Left renal cortex interstitium (tissue), 4 donors: ENCODE results near the gene CAMK1D. TPM values are rescaled to one million over a fixed set of nuclear protein-coding genes. Genes with fewer than 3 reads are reported as not detected.
"Not testable (repeated sequence)": the region's sequence is repeated elsewhere in the genome, so short reads cannot be mapped to it uniquely, and the experiment has no call there.

Experiments
- DNase-seq, 4 donors: peaks; one replicate each; pipeline ENCODE4 v3.0.0-alpha.2; 2013; ENCODE audit warnings: low read depth in 4 of 4, low spot score in 2 of 4, missing footprints in 1 of 4
- polyA plus RNA-seq, 4 donors: library from polyadenylated mRNA; unstranded; fragments of 120-200 nt; gene quantifications; one replicate each; pipeline ENCODE4 v1.2.1, GENCODE V29; 2013; ENCODE audit not compliant: insufficient read length in 4 of 4

Gene CAMK1D
- polyA plus RNA-seq, 4 donors: 10.1 to 13.0 (median 10.8) TPM

- DNase-seq: no peak
These were observed 449.8 kb downstream of the CAMK1D start for GRCh38 chr10:12799144-12799543.

- no peak for DNase-seq
These were observed 450.4 kb downstream of the CAMK1D start for GRCh38 chr10:12799714-12800113.

- DNase-seq: no peak
These were observed 451.0 kb downstream of the CAMK1D start for GRCh38 chr10:12800302-12800701.

- no peak for DNase-seq
These were observed 452.1 kb downstream of the CAMK1D start for GRCh38 chr10:12801214-12802087.

GRCh38 chr10:12803776-12804175 is 454.4 kb downstream of the CAMK1D start:
- DNase-seq: no peak

GRCh38 chr10:12806228-12807095 is 457.1 kb downstream of the CAMK1D start:
- no peak for DNase-seq

- DNase-seq: no peak
These were observed 457.9 kb downstream of the CAMK1D start for GRCh38 chr10:12807096-12807755.

GRCh38 chr10:12808014-12808613 is 458.8 kb downstream of the CAMK1D start:
- DNase-seq: no peak

- DNase-seq: not testable (repeated sequence)
These were observed 460.7 kb downstream of the CAMK1D start for GRCh38 chr10:12810046-12810445.

GRCh38 chr10:12811826-12812225 is 462.5 kb downstream of the CAMK1D start:
- no peak for DNase-seq

GRCh38 chr10:12812571-12812970 is 463.2 kb downstream of the CAMK1D start:
- DNase-seq: no peak

- no peak for DNase-seq
These were observed 464.8 kb downstream of the CAMK1D start for GRCh38 chr10:12814166-12814565.

- DNase-seq: no peak
These were observed 469.7 kb downstream of the CAMK1D start for GRCh38 chr10:12819071-12819470.

- DNase-seq: no peak
These were observed 470.3 kb downstream of the CAMK1D start for GRCh38 chr10:12819656-12820055.

- DNase-seq: no peak
These were observed 473.0 kb downstream of the CAMK1D start for GRCh38 chr10:12822126-12822892.

GRCh38 chr10:12822893-12823170 is 473.5 kb downstream of the CAMK1D start:
- no peak for DNase-seq

GRCh38 chr10:12823328-12823727 is 474.0 kb downstream of the CAMK1D start:
- no peak for DNase-seq

- DNase-seq: no peak
These were observed 476.0 kb downstream of the CAMK1D start for GRCh38 chr10:12825260-12825849.

- no peak for DNase-seq
These were observed 477.5 kb downstream of the CAMK1D start for GRCh38 chr10:12826800-12827372.
